ENCODE measurements around the gene CAPN5.
"Not testable (repeated sequence)": the region's sequence is repeated elsewhere in the genome, so short reads cannot be mapped to it uniquely, and the experiment has no call there.

CAPN5 gene

DNA sequence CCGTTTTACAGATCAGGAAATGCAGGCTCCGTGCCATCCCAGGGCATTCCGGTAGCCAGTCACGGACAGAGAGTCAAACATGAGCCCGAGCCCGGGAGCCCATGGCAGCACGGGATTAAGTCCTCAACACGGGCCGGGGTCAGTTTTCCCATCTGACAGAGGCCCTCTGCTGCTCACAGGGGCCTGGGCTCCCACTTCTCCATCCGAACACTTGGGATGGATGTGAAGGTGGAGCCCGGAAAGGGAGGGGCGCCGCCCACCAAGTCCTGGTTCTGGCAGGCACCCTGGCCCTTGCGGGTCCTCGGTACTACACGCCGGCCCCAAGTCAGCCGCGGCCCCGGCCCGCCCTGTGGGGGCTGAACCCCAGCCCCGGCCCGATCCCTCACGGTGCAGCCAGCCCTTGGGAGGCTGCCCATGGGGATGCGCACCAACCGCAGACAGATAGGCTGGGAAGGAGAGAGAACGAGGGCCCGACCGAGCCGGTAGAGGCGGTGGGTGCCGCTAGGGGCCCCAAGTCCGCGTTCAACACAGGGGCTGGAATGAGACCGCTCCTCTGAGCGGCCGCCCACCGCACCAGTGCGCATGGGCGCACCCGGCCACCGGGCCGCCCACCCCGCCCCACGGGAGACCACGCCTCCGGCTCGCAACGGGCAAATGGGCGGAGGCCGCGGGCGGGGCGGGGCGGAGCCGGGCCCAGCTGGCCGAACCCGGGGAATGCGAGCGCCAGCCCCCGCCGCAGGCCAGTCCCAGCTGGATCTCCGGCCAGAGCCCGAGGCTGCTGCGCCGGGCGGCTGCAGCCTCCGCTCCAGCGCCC, at the start of gene CAPN5:
TSS of gene CAPN5 (plus strand) at position 743 of the 814 bp plus-strand sequence. CDS start 17,916 bp downstream, outside the sequence.
- in situ Hi-C loops (cut with MboI; ENCODE audit: low sequenced_read_pairs), result no loop called here

DNA sequence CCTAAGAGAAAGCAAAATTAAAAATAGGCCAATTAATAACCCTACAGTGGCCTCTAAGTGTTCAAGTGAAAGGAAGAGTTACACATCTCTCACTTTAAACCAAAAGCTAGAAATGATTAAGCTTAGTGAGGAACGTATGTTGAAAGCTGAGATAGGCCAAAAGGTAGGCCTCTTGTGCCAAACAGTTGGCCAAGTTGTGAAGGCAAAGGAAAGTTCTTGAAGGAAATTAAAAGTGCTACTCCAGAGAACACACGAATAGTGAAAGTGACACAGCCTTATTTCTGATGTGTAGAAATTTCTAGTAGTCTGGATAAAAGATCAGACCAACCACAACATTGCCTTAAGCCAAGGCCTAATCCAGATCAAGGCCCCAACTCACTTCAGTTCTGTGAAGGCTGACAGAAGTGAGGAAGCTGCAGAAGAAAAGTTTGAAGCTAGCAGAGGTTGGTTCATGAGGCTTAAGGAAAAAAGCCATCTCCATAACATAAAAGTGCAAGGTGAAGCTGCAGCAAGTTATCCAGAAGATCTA, 48.3 kb upstream of the CAPN5 start:
- in situ Hi-C loops (cut with MboI; ENCODE audit: low sequenced_read_pairs), result not testable (repeated sequence)

DNA sequence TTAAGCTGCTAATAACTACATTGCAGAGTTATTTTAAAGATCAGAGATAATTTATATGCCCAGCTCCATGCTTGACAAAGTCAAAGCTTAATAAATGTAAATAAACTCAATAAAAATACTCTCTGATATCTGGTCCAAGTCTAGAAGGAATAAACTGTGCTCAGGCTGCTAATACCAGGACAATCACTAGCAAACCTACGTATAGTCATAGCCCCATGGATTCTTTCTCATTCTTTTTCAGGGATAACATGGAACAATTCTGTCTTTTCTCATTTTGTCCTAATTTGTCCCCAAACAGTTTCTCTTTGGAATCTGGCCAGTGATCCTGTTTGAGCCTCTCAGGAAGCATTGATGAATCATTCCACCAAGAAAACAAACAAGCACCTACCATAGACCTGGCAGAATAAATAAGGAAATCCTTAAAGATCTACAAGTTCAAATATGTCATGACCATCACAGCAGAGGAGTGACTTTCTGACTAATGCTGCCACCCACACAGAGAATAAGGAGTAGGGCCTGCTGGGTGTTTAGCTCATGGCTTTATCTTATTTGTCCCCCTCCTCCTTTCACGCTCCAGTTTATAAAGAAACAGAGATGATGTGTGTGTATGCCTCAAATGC, 46.7 kb upstream of the CAPN5 start:
- in situ Hi-C loops (cut with MboI; ENCODE audit: low sequenced_read_pairs), result no loop called here

DNA sequence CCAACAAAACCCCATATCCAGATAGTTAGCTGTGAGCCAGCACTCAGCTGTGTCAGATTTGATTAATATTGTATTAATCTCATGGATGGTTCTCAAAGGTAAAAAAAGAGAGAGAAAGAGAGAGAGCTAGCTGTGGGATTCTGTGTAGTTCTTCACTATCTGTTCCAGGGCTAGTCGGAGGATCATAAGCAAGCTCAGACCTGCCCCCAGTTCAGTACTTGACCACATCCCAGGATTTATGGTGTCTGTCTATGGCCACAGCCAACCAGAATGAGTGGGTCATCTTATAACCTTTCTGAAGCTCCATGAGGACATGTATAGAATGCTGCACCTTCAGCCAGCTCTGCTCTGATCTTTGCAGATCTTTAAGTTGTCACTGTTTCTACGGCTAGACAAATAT, 46.0 kb upstream of the CAPN5 start:
- in situ Hi-C loops (cut with MboI; ENCODE audit: low sequenced_read_pairs), result no loop called here

DNA sequence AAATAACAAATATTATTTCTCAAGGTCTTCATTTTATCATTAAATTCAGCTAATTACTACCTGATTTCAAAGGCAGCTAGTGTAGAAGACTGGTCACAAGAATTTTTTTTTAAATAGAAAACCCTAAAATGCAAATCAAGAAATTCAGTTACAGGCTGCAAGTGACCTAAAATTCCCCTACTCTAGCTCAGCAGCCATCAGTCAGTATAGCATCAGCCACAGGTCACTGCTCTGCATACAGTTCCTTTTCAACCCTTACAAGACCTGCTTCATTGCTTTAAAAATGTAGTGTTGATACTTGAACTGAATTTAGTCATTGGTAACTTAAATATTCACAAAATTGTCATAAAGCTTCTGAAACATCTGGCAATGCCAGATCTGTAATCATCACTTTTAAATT, 42.0 kb upstream of the CAPN5 start:
- in situ Hi-C loops (cut with MboI; ENCODE audit: low sequenced_read_pairs), result no loop called here

DNA sequence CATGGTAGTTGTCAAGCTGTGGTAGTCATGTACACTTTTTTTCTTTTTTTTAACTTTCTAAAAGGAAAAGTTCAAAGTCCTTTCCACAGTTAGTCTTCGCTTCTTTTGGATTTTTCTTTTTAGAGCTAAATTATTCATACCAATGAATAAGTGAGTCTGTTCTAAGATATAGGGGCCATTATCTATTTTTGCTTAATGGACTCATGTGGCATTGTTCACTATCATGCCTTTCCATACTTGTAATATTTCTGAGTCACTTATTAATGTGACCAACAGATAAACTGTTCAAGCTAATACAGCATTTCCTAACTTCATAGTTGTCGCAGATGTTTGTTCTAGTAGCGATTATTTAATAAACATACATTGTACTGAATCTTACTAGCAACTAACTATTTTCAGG, 40.5 kb upstream of the CAPN5 start:
- in situ Hi-C loops (cut with MboI; ENCODE audit: low sequenced_read_pairs), result no loop called here

DNA sequence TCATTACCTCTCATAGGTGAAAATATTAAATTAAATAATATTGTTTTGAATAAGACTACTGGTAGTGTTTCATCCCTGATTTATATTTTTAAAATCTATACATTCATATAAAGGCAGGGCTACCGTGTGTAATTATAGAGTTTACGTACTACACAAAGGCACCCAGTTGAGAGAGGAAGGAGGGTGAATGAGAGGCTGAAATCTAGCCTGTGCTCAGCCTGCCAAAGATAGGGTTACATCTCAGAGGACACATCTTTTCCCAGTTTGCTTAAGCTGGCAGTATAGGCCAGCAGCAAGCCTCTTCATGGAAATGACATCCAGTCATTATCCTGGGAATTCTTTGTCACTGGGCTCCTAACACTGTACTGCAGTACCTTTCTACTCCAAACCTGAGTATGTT, 40.0 kb upstream of the CAPN5 start:
- in situ Hi-C loops (cut with MboI; ENCODE audit: low sequenced_read_pairs), result no loop called here

DNA sequence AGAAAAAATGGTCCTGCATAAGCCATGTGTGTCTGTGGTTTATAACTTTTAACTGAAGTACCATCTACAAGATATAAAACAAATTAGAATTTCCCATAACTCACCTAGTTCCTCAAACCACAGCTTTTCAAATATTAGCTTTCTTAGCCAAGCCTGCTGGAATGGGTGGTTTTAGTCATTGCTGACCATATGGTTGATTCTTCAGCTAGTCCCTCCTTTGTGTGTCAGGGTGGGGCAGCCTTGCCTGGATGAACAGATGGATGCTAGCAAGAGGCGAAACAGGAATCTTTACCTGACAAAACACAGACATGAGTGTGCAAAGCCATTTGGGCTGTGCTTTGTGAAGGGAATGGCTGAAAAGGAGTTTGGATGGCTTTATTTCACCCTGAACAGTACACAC, 39.5 kb upstream of the CAPN5 start:
- in situ Hi-C loops (cut with MboI; ENCODE audit: low sequenced_read_pairs), result no loop called here

DNA sequence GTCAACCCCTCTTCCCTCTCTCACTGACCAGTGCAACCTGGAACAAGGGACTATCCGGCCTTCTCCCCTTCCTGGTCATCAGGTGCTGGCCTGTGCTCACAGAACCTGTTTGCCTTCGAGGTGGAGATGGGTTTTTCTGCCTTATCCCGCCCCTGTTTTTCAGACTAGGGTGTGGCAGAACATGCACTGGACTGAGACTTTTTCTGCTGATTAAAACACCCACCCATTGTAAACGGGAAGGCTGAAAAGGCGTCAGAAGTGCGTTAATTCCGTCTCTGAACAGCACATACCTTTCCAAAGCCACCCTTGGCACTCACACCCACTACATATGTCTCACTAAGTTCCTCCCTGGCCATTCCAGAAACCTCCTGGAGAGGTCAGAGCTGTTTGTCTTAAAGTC, 36.9 kb upstream of the CAPN5 start:
- in situ Hi-C loops (cut with MboI; ENCODE audit: low sequenced_read_pairs), result no loop called here

DNA sequence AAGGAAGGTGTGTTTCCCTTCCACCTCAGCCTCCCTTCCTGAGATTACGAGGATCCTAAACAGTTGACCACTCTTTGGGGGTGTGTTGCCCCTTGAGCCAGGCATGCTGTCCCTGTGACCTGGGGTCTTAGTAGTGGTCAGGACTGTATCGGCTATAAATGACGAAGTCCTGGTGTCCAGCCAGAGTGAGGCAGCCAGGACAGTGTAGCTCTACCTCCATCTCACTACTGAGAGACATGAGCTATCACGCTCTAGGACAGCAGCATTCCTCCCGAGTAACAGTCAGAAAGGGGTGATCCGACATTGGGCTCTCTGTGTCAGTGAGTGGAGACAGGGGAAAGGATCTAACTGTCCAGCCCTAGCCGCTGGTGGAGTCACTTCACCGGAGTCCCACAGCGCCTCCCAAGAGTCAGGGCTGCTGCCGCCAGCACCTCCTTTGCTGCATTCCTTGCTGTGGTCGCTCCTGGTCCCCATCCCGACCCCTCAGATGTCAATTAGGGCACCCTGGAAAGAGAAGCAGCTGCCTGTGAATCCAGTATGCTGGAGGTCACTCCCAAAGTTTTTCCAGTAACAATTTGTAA, 35.8 kb upstream of the CAPN5 start:
- in situ Hi-C loops (cut with MboI; ENCODE audit: low sequenced_read_pairs), result no loop called here

DNA sequence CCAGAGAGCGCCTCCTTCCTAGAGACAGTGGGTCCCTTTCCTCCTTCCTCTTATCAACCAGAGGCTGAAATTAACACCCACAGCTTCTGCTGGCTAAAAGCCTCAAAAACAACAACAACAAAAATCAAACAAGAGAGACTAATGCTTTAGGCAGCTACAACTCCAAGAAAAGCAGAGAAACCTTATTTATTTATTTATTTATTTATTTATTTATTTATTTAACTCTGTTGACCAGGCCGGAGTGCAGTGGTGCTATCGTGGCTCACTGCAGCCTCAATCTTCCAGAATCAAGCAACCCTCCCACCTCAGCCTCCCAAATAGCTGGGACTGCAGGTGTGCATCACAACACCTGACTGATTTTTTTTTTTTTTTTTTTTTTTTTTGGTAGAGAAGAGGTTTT, 35.2 kb upstream of the CAPN5 start:
- in situ Hi-C loops (cut with MboI; ENCODE audit: low sequenced_read_pairs), result no loop called here

DNA sequence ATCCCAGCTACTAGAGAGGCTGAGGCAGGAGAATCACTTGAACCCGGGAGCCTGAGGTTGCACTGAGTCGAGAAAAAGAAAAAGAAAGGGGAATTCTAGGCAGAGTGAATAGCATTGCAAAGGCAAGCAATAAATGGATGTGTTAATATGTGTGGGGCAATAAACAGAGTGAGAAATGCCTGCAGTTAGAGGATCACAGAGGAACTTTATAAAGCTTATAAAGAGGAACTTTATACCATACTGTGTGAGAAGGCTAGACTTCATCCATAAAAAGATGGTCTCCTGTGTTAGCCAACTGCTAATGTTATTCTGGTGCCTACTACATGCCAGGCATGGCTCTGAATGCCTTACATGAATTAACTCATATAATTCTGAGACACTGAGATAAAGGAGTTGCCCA, 31.7 kb upstream of the CAPN5 start:
- in situ Hi-C loops (cut with MboI; ENCODE audit: low sequenced_read_pairs), result no loop called here

DNA sequence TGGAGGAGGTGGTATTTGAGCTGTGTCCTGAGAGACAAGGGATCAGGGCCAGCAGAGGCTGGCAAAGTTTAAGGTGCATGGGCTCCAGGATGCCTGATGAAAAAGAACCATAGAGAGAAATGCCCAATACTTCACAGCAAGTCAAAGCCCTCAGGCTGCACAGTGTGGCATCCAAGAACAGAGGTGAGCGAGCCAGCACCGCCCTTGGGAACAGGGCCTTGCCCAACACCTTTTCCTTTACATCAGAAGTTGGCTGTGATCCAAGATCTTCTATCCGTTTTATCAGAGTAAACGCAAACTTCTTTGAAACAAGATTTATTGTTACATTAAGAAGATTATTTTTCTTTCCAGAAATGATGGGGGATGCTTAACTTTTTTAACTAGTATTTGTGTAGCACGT, 31.2 kb upstream of the CAPN5 start:
- in situ Hi-C loops (cut with MboI; ENCODE audit: low sequenced_read_pairs), result no loop called here

DNA sequence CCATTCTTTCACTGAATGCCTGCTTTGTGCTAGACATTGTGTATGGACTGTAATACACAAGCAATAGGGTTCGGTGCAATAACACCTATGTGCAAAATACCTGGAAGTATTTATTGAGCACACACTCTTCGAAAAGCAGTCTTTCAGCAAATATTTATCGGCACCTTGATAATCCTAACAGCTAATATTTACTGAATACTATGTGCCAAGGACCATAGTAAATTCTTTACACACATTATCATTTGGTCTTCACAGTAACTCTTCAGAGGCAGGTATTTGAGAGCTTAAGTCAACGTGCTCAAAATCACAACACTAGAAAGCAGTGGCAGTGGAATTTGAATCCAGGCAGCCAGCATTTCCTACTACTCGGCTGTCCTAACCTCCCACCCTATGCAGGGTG, 30.4 kb upstream of the CAPN5 start:
- in situ Hi-C loops (cut with MboI; ENCODE audit: low sequenced_read_pairs), result no loop called here

DNA sequence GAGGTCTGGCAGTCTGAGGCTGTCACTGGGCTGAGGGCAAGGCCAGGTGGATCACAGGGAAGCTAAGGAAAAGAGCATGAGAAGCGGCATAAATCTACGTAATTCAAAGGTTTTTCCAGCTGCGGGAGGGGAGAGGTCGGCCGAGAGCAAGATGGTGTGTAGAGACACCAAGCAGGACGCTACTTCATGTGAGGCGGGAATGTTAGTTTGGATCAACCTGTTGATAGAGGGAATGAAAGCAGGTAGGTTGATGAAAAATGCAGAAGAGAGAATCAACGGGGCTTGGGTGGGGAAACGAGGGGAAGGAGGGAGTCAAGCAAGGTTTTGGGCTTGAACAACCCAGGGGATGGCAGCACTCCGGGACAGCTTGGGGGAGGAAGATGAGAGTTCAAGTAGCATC, 29.7 kb upstream of the CAPN5 start:
- in situ Hi-C loops (cut with MboI; ENCODE audit: low sequenced_read_pairs), result no loop called here

DNA sequence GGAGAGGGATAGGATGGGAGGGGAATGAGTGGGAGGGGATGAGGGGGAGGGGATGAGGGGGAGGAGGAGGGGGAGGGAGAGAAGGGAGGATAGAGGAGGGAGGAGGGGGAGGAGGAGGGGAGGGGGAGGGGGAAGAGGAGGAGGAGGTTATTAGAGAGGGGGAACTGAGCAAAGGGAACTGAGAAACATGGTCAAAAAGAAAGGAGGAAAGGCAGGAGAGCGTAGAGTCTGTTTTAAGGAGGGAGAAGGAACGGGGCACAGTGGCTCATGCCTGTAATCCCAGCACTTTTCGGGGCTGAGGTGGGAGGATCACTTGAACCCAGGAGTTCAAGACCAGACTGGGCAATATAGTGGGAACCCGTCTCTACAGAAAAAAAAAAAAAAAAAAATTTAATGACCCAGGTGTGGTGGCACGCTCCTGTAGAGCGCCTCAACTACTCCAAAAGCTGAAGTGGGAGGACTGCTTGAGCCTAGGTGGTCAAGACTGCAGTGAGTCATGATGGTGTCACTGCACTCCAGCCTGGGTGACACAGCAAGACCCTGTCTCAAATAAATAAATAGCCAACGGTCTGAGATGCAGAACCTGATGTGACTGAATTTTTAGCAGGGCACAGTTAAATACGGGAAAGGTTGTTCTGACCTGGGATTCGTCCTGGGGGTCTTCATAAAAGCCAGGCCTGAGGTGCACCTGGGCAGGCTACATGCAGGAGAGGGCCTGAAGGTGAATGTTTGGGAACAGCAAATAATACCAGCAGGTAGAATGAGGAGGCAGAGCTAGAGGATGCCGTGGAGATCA, 28.5 kb upstream of the CAPN5 start:
- in situ Hi-C loops (cut with MboI; ENCODE audit: low sequenced_read_pairs), result no loop called here

DNA sequence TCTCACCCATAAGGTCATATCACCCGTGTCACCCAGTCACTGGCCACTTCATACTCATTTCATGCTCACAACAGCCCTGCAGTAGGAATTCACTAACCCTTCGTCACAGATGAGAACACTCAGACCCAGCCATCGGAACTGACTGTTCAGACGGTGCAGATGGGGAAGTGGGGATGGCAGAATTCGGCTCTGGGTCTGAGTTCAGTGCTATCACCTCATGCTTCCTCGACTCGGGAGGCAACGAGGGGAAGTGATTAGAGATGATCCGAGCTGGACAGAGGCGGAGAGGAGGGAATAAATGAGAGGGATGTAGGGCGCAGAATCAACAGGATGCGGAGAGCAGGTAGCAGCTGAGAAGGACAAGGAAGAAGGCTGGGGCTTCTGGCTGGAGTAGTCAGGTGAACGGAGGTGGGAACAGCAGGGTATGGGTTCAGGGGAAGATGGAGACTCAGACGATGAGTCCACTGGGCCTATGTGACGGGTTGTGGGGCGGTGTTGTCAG, 27.9 kb upstream of the CAPN5 start:
- in situ Hi-C loops (cut with MboI; ENCODE audit: low sequenced_read_pairs), result no loop called here

DNA sequence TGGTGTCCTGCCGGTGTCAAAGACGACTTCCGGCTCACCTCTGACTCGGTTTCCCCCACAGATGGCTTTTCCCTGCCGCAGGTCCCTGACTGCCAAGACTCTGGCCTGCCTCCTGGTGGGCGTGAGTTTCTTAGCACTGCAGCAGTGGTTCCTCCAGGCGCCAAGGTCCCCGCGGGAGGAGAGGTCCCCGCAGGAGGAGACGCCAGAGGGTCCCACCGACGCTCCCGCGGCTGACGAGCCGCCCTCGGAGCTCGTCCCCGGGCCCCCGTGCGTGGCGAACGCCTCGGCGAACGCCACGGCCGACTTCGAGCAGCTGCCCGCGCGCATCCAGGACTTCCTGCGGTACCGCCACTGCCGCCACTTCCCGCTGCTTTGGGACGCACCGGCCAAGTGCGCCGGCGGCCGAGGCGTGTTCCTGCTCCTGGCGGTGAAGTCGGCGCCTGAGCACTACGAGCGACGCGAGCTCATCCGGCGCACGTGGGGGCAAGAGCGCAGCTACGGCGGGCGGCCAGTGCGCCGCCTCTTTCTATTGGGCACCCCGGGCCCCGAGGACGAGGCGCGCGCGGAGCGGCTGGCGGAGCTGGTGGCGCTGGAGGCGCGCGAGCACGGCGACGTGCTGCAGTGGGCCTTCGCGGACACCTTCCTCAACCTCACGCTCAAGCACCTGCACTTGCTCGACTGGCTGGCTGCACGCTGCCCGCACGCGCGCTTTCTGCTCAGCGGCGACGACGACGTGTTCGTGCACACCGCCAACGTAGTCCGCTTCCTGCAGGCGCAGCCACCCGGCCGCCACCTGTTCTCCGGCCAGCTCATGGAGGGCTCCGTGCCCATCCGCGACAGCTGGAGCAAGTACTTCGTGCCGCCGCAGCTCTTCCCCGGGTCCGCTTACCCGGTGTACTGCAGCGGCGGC, 27.0 kb upstream of the CAPN5 start:
- in situ Hi-C loops (cut with MboI; ENCODE audit: low sequenced_read_pairs), result no loop called here

DNA sequence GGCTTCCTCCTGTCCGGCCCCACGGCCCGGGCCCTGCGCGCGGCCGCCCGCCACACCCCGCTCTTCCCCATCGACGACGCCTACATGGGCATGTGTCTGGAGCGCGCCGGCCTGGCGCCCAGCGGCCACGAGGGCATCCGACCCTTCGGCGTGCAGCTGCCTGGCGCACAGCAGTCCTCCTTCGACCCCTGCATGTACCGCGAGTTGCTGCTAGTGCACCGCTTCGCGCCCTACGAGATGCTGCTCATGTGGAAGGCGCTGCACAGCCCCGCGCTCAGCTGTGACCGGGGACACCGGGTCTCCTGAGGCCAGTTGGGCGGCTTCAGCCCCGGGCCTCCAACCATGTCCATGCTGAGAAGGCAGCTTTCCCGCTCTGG, 26.4 kb upstream of the CAPN5 start:
- in situ Hi-C loops (cut with MboI; ENCODE audit: low sequenced_read_pairs), result no loop called here

DNA sequence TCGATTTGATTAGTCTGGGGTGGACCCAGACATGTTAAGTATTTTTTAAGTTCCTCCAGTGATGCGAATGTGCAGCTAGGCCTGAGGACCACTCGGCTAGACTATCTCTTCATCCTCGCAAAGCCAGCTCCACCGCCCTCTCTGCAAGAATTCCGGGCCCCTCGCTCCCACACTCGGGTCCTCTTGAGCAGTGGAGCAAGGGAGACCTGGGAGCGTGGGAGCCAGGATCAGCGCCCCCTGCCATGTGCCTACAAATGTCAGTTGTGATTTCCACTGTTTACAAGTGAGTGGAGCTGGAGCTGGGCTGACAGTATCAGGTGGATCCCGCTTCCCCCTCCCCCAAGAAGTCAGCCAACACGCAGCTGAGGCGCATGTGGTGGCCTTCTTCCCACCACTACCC, 25.9 kb upstream of the CAPN5 start:
- in situ Hi-C loops (cut with MboI; ENCODE audit: low sequenced_read_pairs), result no loop called here
